Heart right ventricle (tissue), 16 donors: Measurements from ENCODE around the gene SOD2. TPM values are rescaled to one million over a fixed set of nuclear protein-coding genes. Genes with fewer than 3 reads are reported as not detected.
"Not testable (repeated sequence)": the region's sequence is repeated elsewhere in the genome, so short reads cannot be mapped to it uniquely, and the experiment has no call there.

Experiments used
- ATAC-seq, 8 donors: fragments of 200-7000 bp; cut with Tn5 transposase; one replicate each; pipeline ENCODE4 v1.9.1; 2020; ENCODE audit warnings: mild to moderate bottlenecking in 8 of 8, moderate library complexity in 8 of 8, moderate number of reproducible peaks in 1 of 8
- DNase-seq, 2 donors: peaks; one replicate each; pipeline ENCODE4 v3.0.0-alpha.2; 2020
- H3K27ac ChIP-seq, 10 donors: fragments of 200-600 bp; sonication (generic) in 2 of 10; one replicate each; pipeline versions ENCODE4 v1.5.0 to v1.8.0; 2020 to 2022; ENCODE audit warnings: mild to moderate bottlenecking in 3 of 10
- H3K27me3 ChIP-seq, 7 donors: fragments of 200-600 bp; one replicate each; pipeline ENCODE4 v1.8.0; 2021 to 2022; ENCODE audit warnings: mild to moderate bottlenecking in 2 of 7
- H3K36me3 ChIP-seq, 9 donors: fragments of 200-600 bp; sonication (generic) in 1 of 9; one replicate each; pipeline versions ENCODE4 v1.5.0 to v1.8.0; 2020 to 2022; ENCODE audit warnings: mild to moderate bottlenecking in 2 of 9
- H3K4me1 ChIP-seq, 9 donors: fragments of 200-600 bp; sonication (generic) in 1 of 9; one replicate each; pipeline versions ENCODE4 v1.5.0 to v1.8.0; 2020 to 2022; ENCODE audit warnings: mild to moderate bottlenecking in 4 of 9
- H3K4me3 ChIP-seq, 10 donors: fragments of 200-600 bp; sonication (generic) in 2 of 10; one replicate each; pipeline versions ENCODE4 v1.5.0 to v1.8.0; 2020 to 2022; ENCODE audit warnings: mild to moderate bottlenecking in 7 of 10, moderate library complexity in 2 of 10
- H3K9me3 ChIP-seq, 11 donors: fragments of 200-600 bp in 10 of 11; sonication (generic) in 2 of 11; one replicate each; pipeline versions ENCODE4 v1.5.0 to v1.8.0; 2013 to 2022; ENCODE audit warnings: mild to moderate bottlenecking in 2 of 11, control low read depth in 1 of 11, moderate library complexity in 1 of 11
- CTCF ChIP-seq, 9 donors: fragments of 200-600 bp; sonication (generic) in 2 of 9; IDR thresholded peaks; one replicate each; pipeline versions ENCODE4 v1.5.0 to v1.8.0; 2021 to 2022; ENCODE audit warnings: antibody characterized with exemption in 9 of 9, mild to moderate bottlenecking in 5 of 9, moderate library complexity in 1 of 9
- WGBS, 2 donors: extraction: QIAGEN DNeasy Blood & Tissue Kit; methylation state at CpG; one replicate each; pipeline ENCODE4 v1.1.7; 2013; ENCODE audit warnings: inconsistent platforms in 1 of 2; 5-methylcytosine and 5-hydroxymethylcytosine counted together
- intact Hi-C, 10 donors: fragments of 100-400 bp; cut with DNase I; formaldehyde crosslinking; loops; one replicate each; pipeline versions ENCODE4 v1.11.1 to v1.14.2; 2022
- polyA plus RNA-seq, 2 donors: library from polyadenylated mRNA; stranded (reverse); fragments of 200-250 nt; gene quantifications; one replicate each; pipeline ENCODE4 v1.2.3, GENCODE V29; 2013
- total RNA-seq, 10 donors: library from RNA; stranded (reverse); fragmentation: NEBNext Ultra II Directional in 3 of 10; extraction: Animal tissue kit (Norgen Biotek cat#: 25700) in 3 of 10; gene quantifications; one replicate each; pipeline versions ENCODE4 v1.2.1 to v1.2.4, GENCODE V29; 2021 to 2023
- donor health status: Arrhythmogenic right ventricular cardiomyopathy.
- donor health status: ischemic (EF 13 %, LVEDD 7.1; RV severe dilation, severe dysfunction).
- donor health status: healthy with polysubstance abuse.
- donor health status: DM: no; HTN: yes; CAD: no.
- donor health status: DM: no; HTN: no; CAD: no.
- donor health status: ischemic (EF 25% LVEDD 6.9; RV normal size, moderate dysfunction).
- donor health status: ischemic (EF 25% LVEDD 5.7; RV mildly dilated, moderate dysfunction).
- donor health status: healthy.
- donor health status: DM: yes; HTN: yes; CAD: no.
- donor health status: Ischemic cardiomyopathy.
- donor health status: ischemic (EF 35%, LVEDD 5.7; RV mildly dilated, moderate dysfunction).
- donor health status: nonischemic (EF 11% LVEDD 7.7; RV severe dilation, severe dysfunction).
- donor health status: DM: yes; HTN: yes; CAD: no.
- donor health status: PGD.
- donor health status: ischemic (EF 29% LVEDD 5.4; RV normal size, mild dysfunction).
- donor health status: nonischemic (EF 23%, LVEDD 6.1; RV moderate dilation, normal function).

SOD2 gene
- total and polyA plus RNA-seq, 12 donors: 144 to 1,111 (median 826) TPM

GRCh38 chr6:159723259-159723658 lies 30.2 kb upstream of the SOD2 start:
- intact Hi-C loops: loop anchor here in 2 of 10 donors (10.0 kb wide), 2 partner anchors 62 to 252 kb away; partner anchors contain the start of gene TCP1 (in 1 of the 2)
- no peak for ATAC-seq
- TF ChIP-seq CTCF (IDR thresholded peaks at IDR 0.05): no peak
- Histone ChIP-seq H3K4me1 (peaks cover 0 to 26% (median 15%) of the 10 kb centered on the region in 9 donors), H3K27ac (no peak overlapping the region), H3K36me3 (peaks cover 0 to 15% (median 0%) of the 10 kb centered on the region in 9 donors), H3K27me3 (no peaks in the 10 kb centered on the region), H3K9me3 (peaks cover 0 to 4% (median 0%) of the 10 kb centered on the region in 11 donors), H3K4me3 (no peak overlapping the region)
- DNase-seq: no peak
- 96 to 99% methylated on average over 2 of the region's 2 CpGs for WGBS, 2 donors

- Histone ChIP-seq H3K27me3 (no peaks in the 10 kb centered on the region), H3K36me3 (peaks cover 0 to 15% (median 0%) of the 10 kb centered on the region in 9 donors), H3K9me3 (peaks cover 0 to 4% (median 0%) of the 10 kb centered on the region in 11 donors), H3K4me3 (no peak overlapping the region), H3K27ac (no peak overlapping the region), H3K4me1 (peaks cover 0 to 32% (median 13%) of the 10 kb centered on the region in 9 donors)
- no peak for ATAC-seq
- no peak for TF ChIP-seq CTCF (IDR thresholded peaks at IDR 0.05)
- intact Hi-C loops: loop anchor here in 2 of 10 donors (10.0 kb wide), 2 partner anchors 62 to 252 kb away; partner anchors contain the start of gene TCP1 (in 1 of the 2)
- no peak for DNase-seq
Measured at GRCh38 chr6:159722655-159723054, 29.6 kb upstream of the SOD2 start.

- Histone ChIP-seq H3K4me1 (peaks cover 0 to 39% (median 19%) of the 10 kb centered on the region in 9 donors), H3K36me3 (peaks cover 0 to 15% (median 0%) of the 10 kb centered on the region in 9 donors)
- H3K4me3 ChIP-seq, H3K9me3 ChIP-seq, ATAC-seq, H3K27ac ChIP-seq, H3K27me3 ChIP-seq, DNase-seq: not testable (repeated sequence)
- intact Hi-C loops: loop anchor here in 2 of 10 donors (10.0 kb wide), 2 partner anchors 63 to 253 kb away; partner anchors contain the start of gene TCP1 (in 1 of the 2)
- whole genome bisulfite sequencing, 2 donors: 99% methylated on average over 3 of the region's 3 CpGs
Measured at GRCh38 chr6:159721981-159722380, 28.9 kb upstream of the SOD2 start.

GRCh38 chr6:159720708-159721107 lies 27.7 kb upstream of the SOD2 start:
- no peak overlapping the region for H3K27ac ChIP-seq
- 58 to 71% methylated on average over 7 of the region's 7 CpGs for WGBS, 2 donors
- intact Hi-C loops: loop anchor here in 2 of 10 donors (10.0 kb wide), 2 partner anchors 64 to 254 kb away; partner anchors contain the start of gene TCP1 (in 1 of the 2)

More at GRCh38 chr6:159720708-159721107, 27.7 kb upstream of the SOD2 start:
- H3K4me1 ChIP-seq: peaks cover 0 to 46% (median 26%) of the 10 kb centered on the region in 9 donors
- no peaks in the 10 kb centered on the region for H3K27me3 ChIP-seq
- peaks cover 0 to 4% (median 0%) of the 10 kb centered on the region in 11 donors for H3K9me3 ChIP-seq
- DNase-seq (no peak), ATAC-seq (no peak)
- H3K36me3 ChIP-seq: peaks cover 0 to 15% (median 0%) of the 10 kb centered on the region in 9 donors
- TF ChIP-seq CTCF (IDR thresholded peaks at IDR 0.05): peak; percentile 15 to 62 (median 46)
- no peak overlapping the region for H3K4me3 ChIP-seq
